HG03135 (cell line): ENCODE measurements around the gene ZAP70.

ENCODE experiments used
- ATAC-seq: cut with Tn5 transposase; IDR thresholded peaks from one replicate; pipeline ENCODE4 v1.9.1; 2021; ENCODE audit warnings: mild to moderate bottlenecking, moderate library complexity; ENCODE audit not compliant: unreplicated experiment

The ZAP70 gene

DNA sequence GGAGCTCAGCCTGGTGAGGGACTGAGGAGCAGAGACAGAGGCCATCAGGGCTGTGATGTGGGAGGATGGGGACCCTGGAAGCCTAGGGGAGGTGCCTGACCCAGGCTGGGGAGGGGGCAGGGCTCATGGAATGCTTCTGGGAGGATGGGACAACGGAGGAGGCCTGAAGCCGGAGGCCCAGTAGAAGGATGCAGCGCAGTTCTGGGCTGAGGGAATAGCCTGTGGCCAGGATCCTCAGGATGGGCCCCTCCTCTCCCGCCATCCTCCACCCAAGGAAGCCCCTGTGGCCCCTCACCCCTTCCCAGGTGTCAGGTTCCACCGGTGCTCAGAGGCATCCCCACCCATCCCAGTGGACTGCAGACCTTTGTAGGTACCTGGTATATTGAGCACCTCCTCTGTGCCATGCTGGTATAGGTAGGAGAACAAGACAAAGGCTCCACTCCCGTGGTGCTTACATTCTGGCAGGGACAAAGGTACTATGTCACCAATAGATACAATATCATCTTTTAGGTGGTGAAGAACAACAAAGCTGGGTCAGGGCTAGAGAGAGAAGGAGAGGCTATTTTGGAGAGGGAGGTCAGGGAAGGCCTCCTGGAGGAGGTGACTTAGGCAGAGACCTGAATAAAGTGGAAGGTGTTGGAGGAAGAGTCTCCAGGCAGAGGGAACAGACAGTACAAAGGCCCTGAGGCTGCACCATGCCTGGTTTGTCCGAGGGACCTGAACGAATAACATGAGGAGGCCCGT, 2.7 kb downstream of the ZAP70 start:
- ATAC-seq, result no peak

DNA sequence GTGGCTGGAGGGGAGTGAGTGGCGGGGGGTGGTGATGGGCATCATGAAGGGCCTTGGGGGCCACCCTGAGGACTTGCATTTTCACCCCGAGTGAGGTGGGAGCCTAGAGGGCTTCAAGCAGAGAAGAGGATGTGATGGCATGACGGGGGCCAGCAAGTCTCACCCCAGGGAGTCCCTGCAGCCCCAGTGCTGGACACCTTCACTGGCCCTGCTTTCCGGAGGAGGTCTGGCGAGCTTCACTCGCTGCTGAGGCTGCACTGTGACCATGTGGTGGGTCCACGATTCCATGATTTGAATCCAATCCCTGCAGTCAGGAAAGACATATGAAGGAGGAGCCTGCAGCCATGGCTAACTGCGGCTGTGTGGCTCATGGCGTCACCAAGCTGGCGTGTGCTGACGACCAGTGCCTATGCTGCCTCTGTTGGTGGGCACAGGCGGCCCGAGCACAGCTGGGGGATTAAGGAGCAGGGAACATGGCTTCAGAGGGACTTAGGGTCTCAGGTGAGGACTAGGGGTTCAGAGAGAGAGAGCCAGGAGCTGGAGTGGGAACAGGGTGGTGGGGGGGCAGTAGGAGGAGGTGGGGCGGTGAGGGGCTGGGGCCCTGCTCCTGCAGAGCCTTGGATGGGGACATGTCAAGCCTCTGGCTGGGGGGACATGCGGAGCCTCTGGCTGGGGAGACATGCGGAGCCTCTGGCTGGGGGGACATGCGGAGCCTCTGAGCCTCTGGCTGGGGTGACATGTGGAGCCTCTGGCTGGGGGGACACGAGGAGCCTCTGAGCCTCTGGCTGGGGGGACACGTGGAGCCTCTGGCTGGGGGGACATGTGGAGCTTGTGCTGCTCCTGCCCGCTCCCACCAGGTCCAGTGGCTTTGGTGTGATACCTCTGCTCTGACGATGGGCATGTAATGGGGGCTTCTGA, 3.6 kb downstream of the ZAP70 start:
- ATAC-seq, result no peak

DNA sequence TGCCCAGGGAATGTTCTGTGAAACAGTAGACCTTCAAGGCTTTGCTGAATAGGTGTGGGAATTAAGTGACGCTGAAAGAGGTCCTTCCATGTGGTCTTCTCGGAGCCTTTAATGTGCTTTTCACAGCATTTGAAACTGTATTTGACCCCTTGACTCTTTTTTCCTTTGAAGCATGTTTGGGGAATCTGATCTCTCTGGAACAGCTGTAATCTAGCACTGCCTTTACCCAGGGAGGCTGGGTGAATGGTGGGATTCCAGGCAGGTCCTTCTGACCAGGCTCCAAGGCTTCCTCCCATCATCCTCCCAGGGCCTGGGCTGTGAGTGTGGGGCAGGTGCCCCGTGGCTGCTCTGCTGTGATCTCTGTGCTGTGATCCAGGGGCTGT, 4.2 kb downstream of the ZAP70 start:
- ATAC-seq, result no peak

DNA sequence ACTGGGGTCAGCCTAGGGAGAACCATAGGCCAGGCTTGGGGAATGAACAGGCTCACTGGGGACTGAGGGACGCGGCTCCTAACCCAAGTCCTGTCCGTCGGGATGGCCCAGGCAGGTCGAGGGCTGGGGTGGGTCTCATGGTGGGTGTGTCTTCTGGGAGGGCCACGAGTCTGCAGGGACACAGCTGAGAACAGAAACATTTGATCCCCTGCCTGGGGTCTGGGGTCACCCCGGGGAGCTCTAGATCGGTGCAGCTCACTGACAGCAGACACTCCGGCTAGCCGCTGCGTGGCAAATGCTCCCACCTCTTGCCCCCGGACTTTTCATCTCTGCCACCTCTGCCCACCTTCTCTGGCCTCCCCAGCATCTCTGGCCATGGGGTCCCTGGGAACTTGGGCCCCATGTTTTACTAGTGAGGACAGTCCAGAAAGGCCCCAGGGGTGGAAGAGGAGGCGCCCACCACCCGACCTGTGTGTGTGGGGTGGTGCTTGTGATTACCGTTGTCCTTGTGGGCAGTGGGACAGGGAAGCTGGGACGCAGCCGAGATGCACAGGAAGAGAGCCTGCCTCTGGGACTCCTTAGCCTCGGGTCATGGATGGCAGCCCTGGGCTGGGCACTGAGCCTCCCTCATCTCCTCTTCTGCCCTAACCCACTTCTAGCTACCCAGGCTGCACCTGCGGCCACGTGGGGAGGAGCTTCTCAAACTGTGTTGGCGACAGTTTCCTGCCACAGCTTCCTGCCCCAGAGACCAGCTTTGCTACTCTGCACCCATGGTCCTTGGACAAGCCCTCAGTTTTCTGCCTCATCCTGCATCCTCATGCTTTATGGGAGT, 4.9 kb downstream of the ZAP70 start:
- ATAC-seq, result peak; percentile 67

DNA sequence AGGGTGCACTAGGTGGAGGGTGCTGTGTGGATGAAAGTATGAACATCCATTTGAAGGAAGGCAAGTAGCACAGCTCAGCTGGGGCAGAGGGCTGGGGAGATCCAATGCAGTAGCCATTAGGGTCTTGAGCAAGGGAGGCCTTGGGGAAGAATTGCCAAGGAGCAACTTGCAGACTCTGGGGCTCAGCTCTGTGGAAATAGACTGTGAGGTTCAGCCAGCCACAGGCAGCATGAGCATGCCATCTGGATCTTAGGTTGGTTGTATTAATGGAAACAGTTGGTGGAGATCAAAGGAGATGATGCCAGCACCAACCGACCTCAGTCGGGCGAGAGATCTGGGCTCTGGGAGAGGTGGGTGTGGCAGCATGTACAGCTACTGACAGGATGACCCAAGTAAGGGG, 5.6 kb downstream of the ZAP70 start:
- ATAC-seq, result peak; percentile 18

DNA sequence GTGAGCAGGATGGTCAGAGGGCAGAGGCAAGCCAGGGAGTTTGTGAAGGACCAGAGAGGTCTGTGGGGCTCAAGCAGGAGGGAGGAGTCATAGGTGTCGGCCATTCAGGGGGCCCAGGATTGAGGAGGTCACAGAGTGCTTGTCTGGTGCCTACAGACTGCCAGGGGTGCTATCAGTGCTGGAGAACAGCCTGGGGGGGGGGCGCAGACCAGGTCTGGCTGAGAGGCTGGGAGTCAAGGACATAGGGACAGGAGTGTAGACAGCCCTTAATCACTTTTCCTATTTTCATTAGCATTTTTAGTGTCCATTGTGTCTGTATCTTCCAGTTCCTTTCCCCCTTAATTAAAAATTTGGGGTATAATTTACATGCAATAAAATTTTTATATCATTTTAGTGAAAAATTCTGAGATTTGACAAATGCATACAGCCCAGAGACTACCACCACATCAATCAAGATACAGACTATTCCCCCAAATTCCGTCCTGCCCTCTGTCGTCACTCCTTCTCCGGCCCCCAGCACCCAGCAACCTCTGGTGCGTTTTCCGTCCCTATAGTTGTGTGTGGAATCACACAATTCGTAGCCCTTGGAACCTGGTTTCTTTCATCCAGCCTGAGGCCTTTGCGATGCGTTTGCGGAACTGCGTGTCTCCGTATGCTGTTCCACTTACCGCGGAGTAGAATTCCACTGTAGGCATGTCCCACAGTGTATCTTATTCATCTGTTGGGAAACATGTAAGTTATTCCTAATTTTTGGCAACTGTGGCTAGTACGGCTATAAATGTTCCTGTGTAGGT, 6.2 kb downstream of the ZAP70 start:
- ATAC-seq, result no peak

DNA sequence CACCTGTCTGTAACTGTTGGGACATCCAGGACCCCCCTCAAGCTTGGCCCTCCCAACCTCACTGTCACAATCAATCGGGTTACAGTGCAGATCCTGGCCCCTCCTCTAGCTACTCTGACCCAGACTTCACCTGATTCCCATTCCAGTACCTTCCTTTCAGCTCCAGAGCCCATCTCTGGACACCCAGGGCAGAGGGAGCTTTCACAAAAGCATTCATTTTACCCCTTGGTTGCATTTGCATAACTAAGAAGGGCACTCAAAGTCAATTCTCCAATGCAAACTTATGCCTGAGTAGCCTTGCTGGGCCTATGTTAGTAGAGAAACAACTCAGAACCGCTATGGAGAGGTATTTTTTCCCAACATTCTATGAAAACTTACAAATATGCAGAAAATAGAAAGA, 7.4 kb downstream of the ZAP70 start:
- ATAC-seq, result no peak

DNA sequence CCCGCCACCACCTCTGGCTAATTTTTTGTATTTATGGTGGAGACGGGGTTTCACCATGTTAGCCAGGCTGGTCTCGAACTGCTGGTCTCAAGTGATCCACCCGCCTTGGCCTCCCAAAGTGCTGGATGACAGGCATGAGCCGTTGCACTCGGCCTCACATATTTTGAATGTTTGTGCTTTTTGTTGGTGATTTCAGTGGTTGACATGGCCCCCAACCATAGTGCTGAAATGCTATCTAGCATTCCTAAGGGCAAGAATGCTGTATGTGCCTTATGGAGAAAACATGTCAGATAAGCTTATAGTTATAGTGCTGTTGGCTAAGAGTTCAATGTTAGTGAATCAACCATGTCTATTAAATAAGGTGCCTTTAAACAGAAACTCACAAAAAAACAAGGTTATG, 8.9 kb downstream of the ZAP70 start:
- no peak for ATAC-seq

DNA sequence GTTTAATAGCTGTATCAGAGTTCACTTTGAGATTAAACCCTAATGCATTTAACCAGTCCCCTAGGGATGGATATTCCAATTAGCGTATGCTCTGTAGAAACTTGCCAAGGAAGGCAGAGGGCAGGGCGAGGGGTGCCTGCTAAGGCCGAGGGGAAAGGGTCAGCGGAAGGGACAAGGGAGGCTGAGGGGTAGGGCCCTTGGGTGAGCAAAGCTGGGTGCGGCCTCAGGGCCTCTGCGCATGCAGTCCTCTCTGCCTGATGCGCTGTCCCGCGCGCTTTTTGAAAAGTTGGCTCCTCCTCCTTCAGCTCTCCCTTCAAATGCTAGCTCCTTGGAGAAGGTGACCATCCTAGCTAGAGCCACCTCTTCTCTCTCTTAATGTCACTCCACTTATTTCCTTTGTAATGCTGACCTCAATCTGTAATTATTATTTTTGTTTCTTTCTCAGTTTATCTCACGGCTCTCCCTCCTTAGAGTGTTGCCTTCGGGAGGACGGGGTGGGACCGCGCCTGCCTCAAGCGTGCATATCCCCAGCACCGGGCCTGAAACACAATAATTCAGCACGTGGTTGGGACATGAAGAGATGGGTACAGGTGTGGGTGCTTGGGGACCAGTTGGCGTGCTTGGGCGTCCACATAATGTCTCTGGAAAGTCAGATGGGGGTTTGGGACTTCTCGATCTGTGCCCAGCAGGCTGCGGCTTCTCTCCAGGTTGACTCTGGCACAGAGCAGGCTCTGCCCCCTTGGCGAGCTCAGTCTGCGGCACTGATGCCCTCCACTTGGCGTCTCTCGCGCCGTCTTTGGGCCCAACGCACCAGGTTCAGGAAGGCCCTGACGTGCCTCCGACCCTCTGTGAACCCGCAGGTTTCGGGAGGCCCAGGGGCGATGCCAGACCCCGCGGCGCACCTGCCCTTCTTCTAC, 10.0 kb downstream of the ZAP70 start:
- ATAC-seq, result no peak

DNA sequence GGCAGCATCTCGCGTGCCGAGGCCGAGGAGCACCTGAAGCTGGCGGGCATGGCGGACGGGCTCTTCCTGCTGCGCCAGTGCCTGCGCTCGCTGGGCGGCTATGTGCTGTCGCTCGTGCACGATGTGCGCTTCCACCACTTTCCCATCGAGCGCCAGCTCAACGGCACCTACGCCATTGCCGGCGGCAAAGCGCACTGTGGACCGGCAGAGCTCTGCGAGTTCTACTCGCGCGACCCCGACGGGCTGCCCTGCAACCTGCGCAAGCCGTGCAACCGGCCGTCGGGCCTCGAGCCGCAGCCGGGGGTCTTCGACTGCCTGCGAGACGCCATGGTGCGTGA, 10.7 kb downstream of the ZAP70 start:
- no peak for ATAC-seq

DNA sequence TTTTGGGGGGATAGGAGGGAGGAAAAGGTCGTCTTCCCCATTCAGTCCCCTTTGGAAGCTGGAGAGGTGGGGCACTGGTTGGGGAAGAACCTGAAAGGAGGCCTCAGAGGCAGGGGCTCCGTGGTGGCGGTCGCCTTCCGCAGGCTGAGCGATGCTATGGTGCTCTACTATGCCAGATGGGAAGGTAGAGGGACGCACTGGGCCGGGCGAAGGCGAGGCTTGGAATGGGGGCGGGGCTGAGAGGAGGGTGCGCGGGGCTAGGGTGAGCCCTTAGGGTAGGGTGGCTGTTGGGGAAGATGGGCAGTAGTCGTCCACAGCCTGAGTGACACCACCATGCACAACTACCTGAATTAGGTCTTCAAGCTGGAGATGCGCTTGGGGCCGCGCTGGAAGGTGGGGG, 11.1 kb downstream of the ZAP70 start:
- ATAC-seq, result no peak

DNA sequence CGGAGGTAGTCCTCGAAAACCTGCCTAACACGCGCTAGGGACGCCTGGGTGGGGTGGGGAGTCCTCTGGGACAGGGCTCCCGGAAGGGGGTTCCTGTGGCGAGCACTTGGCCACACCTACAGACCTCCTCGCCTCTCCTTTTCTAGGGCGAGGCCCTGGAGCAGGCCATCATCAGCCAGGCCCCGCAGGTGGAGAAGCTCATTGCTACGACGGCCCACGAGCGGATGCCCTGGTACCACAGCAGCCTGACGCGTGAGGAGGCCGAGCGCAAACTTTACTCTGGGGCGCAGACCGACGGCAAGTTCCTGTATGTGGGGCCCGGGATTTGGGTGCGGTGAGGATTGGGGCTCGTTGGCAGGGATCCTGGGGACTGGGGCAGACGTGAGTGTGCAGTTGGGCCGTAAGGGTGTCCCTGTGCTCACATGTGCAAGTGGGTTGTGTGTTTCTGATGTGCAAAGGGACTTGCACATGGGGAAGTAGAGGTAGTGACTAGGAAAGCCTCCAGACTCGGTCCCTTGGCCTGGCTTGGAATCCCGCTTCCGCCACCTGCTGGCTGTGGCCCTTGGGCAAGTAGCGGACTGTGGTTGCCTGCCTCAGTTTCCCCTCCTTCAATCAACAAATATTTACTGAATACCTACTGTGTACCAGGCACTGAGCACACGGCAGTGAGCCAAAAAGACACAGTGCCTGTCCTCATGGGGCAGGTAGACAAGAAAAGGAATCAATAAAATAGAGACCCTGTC, 11.7 kb downstream of the ZAP70 start:
- ATAC-seq, result no peak

DNA sequence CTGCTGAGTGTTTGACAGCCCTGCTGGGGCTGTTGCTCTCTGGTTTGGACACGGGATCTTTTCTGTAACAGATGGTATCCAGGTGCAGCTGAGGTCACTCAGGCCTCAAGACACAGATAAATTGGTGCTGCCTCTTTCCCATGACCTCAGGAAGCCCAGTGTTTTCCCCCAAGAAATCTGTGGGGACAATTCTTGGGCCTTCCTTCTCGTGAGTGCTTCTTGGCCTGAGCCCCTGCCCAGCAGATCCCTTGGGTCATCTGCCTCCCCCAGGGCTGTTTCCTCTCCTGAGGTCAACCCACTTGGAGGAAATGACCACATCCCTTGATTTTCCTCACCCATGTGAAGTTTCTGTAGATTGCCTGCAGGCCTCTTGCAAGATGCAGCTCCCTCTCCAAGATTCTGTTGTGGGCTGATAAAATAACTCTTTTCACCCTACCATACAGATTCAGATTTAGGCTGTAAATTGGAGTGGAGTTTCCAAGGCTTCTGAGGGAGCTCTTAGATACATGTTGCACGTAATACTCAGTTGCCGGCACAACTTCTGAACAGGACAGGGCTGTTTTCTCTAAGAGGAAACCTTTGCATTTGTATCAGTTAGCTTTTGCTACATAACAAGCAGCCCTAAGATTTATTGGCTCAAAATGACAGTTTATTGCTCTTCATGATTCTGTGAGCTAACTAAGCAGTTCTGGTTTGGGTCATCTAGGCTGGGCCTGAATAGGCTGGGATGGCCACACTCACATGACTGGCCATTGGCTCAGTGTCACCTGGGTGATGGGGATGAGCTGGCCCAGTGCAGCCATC, 13.1 kb downstream of the ZAP70 start:
- no peak for ATAC-seq

DNA sequence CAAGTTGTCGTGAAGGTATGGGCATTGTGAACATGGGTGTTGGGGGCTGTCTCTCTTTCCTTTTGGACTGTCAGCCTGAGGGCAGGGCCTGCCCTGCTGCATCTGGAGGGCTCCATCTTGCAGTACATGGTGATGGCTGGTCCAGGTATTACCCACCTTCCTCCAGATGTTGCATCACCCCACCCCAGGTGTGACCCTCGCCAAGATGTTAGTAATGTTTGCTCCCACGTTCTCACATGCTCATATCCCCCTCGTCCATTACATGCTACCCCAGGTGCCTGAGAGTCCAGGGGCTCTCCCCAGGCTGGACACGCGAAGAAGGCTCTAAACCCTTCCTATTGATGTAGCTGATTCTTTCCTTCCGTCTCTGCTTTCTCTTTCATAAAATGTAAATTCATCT, 13.9 kb downstream of the ZAP70 start:
- ATAC-seq, result no peak

DNA sequence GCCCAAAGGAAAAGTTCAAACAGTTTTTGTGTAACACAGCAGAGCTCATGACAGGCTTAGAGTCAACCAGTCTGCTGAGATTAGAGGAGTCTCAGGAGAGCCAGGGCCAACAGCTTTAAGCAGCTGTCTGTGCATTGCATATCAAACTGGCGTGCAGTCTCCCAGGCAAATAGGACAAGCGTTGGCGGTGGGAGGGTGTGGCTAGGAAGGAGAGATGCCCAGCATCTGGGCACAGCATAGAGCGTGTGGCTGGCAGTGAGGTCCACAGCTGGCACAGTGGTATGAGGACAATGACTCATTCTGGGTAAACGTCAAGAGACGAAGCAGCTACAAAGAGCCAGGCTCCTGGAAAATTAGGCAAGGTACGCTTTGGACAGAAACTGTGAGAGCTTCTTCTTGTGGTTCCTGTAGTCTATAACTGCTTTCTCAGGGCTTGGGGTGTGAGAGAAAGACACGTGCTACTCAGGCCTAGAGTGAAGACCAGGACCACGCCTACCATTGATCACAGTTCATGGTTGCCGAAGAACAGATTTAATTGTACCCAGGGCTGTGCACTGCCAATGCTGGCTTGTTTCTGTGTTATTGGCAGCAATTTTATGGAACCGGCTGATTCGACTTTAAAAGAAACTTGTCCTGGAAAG, 14.8 kb downstream of the ZAP70 start:
- no peak for ATAC-seq

DNA sequence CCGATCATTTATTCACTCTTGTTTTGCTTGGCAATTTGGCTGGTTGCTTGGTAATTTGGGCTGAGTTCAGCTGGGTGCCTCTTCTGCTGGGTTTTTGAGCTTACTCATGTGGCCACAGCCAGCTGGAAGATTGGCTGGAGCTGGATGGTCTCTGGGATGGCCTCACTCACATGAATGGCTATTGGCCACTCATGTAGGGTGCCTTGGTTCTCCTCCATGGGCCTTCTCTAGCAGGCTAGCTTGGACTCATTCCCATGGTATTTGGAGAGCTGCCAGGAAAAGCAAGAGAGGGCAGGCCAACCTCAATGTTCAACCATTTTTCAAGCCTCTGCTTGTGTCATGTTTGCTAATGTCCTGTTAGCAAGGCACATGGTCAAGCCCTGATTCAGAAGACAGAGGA, 16.9 kb downstream of the ZAP70 start:
- no peak for ATAC-seq

DNA sequence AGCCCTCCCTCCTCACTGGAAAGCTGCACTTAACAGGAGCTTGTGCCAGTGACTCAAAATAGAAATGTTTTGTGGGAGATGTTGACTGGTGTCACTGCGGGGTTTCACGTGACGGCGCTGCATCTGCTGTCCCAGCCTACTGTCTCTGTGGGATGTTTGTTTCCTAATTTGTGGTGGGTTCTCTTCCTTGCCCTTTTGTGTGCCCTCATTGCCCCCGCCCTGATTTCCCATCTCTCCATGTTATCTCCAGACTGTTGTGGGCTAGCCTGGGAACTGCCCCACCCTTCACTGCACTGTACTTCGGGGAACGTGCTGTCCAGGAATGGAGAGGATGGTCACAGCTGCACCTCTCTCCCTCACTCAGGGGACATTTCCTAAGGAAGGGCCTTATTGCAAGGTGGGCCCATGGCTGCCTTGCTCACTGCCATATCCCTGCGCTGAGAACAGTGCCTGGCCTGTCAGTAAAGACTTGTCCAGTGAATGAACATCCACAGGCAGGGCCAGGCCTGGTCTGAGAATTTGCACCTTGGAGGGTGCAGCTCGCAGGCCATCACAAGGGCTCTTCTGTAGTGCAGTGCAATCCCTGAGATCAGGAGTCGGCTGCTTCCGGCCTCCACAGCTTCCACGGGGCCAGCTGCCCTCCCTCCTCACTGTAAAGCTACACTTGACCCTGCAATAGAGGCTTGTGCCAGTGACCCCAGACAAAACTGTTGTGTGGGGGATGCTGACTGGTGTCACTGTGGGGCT, 18.1 kb downstream of the ZAP70 start:
- ATAC-seq, result no peak
